ENCODE measurements around the gene EFCAB9.
A peak's percentile ranks its signal among the peaks of the same experiment; 100 is the strongest.
"Not testable (repeated sequence)": the region's sequence is repeated elsewhere in the genome, so short reads cannot be mapped to it uniquely, and the experiment has no call there.

EFCAB9 gene

DNA sequence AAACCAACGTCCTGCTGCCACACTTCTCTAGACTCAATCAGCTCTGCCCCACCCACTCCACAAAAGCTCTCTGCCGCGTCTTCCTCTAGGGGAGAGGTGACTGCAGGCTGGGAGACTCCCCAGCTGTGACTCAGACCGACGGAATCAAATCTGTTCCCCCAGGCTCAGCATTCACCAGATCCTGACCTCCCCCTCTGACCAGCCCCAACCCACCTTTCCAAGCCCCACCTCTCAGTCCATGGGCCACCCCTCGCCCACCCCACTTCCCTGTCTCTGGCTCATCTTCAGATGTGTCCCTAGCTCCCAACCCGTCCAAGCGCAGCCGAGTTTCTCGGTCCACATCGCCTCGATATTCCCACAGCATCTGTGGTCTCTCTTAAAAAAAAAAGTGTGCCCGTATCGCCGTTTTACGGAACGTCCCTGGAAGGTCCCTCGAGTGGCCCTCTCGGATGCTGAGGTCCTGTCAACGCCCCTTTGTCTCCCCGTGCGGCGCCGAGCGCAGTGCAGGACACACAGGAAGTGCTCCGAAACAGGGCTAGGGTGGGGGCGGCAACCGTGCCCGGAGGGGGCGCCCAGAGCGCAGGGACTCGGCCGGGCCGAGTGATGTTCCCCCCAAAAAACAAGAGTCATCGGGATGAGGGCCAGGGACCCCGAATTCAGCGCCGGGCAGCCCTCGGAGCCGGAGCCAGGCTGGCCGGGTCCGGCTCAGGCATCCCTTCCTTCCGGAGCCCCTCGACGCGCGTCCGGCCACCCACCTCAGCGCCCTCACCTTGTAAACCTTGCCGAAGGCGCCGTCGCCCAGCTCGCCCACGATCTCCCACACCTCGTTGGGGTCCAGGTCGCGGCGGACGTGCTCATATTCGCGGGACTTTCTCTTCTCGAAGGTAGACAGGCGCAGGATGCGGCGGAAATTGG lies 6.6 kb upstream of the EFCAB9 start:
- FAIRE-seq (no peak), DNase-seq (ENCODE audit: insufficient read length, low spot score) (peak; percentile 69)

DNA sequence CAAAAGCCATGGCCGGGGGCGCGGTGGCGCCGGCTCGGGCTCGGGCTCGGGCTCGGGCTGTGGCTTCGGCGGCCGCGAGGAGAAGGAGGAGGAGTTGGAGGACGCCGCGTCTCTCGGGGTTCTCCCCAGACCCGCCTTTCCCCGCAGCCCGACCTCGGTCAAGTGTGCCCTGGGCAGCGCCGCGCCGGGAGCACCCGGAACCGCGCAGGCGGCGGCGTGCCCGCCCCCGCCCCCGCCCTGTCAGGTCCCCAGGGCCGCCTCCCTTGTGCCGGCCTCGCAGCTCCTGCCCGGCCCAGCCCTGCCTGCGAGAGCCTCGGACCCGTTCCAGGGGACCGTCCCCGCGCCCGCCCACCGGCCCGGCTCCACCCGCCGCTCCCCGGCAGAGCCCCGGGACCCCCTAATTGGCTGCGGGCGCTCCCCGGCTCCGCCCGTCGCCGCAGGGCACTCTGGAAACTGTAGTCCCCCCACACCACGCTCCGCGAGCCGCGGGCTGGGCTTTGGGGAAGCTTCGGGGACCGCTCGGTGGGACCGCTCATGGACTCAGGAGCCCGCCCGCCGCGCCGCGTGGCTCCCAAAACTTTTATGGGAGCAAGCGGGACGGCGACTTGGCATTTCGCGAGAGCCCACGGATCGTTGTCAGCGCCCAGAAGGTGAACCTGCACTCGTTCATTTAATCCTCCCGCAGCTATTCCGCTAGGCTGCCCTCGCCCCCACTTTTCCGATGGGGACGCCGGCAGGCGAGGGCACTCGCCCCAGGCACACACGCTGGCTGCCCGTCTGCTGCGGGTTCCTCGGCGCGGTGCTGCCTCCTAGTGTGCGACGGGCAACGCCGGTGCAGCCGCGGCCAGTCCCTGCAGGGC lies 5.7 kb upstream of the EFCAB9 start, which contains the start of gene STK10:
Gene STK10 (minus strand): TSS at position 192 of the 860 bp plus-strand sequence. CDS start 182 bp downstream, at position 10.
- DNase-seq (ENCODE audit: insufficient read length, low spot score) (peak; percentile 92), FAIRE-seq (peak; percentile 44)

DNA sequence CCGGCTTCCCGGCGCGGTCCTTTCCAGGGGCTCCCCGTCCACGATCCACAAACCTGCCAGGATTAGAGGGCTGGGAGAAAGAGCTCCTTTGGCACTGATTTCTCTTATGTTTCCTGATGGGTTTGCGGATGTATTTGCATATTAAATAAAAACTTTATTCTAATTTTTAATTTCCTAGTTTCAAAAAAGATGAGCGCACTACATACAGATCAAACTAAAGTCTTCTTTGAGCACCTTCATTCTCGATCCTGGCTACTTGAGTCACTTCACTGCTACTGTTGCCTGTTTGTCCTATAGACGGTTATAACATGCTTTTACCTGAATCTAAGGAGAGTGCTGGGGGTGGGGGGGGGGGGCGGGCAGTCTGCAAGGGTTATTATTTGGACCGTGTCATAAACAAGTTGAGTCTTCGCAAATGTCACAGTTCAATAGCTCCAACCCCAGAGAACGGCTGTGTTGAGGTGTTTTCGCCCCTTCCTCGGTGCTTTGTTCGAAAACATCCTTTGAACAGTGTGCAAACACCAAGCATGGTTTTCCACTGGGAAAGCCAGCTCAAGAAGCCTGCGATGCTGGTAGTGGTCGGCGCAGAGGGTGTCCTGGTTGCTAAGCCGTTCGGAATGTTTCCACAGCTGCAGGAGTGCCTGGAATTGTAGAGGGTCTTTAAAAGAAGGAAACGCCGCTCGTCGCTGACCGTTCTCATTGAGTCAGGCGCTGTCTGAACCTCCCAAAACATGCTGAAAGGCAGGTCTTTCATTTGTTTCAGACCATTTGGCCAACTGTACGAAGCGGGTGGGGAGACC lies 4.9 kb upstream of the EFCAB9 start:
- FAIRE-seq, result no peak
- DNase-seq (ENCODE audit: insufficient read length, low spot score), result no peak

DNA sequence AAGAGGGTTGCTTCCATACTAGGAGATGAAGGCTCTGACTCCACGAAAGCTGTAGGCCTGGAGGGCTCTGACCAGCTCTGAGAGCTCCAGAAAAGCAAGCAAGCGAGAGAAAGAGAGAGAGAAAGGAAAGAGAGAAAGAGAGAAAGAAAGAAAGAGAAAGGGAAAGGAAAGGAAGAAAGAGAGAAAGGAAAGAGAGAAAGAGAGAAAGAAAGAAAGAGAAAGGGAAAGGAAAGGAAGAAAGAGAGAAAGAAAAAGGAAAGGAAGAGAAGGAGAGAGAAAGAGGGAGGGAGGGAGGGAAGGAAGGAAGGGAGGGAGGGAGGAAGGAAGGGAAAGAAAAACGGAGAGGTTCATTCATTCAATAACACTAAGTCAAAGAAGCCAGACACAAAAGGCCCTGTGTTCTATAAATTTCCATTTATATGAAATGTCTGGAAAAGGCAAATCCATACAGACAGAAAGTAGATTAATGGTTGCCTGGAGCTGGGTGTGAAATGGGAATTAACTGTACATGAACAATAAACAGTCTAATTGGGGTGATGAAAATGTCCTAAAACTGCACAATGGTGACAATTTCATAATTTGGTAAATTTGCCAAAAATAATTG lies 4.2 kb upstream of the EFCAB9 start:
- DNase-seq (ENCODE audit: insufficient read length, low spot score) (no peak), FAIRE-seq (no peak)

DNA sequence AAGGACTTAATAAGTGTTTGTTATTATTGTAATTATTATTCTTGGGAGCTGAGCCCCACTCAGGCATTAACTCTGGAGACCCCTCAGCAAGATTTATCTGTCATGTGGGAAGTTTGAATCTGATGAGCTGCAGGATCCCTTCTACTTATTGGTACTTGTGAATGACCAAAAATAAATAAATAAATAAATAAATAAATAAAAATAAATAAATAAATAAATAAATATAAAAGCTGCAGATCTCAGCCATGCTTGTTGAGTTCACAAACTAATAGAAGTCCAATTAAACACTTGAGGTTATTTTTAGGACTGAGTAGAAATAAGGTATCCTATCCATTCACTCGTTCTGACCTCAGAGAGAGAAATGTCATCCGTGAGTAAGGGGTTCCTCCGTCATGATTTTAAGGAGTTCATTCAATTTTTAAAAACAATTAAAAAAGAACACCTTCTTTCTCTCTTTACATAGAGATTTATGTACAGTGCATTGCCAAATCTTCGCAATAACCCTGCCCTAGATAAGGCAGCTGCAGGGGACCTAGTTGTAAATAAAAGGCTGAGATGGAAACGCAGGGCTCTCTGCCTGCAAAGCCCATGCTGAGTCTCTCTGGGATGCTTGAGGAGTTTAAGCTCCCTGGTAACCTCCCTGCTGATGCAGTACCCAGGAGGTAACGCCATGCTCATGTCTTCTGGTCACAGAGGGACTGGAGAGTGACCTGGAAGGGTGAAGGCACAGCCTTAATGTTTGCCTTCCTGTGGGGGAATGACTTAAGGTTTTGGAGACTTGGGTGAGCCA lies 1.2 kb downstream of the EFCAB9 start:
- DNase-seq (ENCODE audit: insufficient read length, low spot score), result no peak
- FAIRE-seq, result no peak

DNA sequence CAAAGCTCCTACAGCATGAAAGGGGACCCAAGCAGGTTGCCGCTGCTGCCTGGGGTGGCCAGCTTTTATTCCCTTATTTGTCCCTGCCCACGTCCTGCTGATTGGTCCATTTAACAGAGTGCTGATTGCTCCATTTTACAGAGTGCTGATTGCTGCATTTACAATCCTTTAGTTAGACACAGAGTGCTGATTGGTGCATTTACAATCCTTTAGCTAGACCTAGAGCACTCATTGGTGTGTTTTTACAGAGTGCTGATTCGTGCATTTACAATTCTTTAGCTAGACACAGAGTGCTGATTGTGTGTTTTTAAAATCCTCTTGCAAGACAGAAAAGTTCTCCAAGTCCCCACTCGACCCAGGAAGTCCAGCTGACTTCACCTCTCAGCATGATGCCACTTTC lies 3.8 kb downstream of the EFCAB9 start:
- not testable (repeated sequence) for FAIRE-seq

DNA sequence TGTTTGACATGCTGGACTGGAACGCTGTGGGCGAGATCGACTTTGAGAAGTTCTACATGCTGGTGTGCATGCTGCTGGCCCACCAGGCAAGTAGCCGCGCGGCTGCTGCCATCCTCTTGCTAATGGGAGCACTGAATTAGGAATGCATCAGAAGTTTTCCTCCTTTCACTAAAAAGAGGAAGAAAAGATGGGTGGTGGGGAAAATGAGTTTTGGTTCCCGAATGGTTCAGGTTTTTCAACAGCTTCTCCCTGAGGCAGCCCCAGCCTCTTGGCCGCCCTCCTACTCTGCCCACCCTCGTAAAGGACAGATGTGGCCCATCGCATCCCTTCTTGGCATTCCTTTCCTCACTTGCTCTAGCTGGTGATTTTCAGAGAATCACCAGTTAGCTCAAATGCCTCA lies 5.5 kb downstream of the EFCAB9 start:
- DNase-seq (ENCODE audit: insufficient read length, low spot score), result no peak
- FAIRE-seq, result no peak

More for the DNA sequence above, 3.8 kb downstream of the EFCAB9 start:
- DNase-seq (ENCODE audit: insufficient read length, low spot score), result not testable (repeated sequence)

DNA sequence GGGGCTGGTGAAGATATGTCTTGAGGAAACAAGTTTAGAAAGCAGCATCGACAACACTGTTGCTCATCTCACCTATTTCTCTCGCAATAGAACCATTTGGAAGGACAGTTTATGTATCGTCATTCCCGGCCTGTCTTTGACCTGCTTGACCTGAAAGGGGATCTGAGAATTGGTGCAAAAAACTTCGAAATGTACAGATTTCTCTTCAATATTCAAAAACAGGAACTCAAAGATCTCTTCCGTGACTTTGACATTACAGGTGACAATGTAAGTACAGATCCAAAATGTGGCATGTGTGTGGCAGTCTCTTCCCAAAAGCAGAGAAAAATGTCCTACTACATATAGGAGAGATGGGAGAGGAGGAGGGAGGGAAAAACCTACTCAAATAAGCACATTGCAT lies 6.5 kb downstream of the EFCAB9 start:
- DNase-seq (ENCODE audit: insufficient read length, low spot score) (no peak), FAIRE-seq (no peak)

DNA sequence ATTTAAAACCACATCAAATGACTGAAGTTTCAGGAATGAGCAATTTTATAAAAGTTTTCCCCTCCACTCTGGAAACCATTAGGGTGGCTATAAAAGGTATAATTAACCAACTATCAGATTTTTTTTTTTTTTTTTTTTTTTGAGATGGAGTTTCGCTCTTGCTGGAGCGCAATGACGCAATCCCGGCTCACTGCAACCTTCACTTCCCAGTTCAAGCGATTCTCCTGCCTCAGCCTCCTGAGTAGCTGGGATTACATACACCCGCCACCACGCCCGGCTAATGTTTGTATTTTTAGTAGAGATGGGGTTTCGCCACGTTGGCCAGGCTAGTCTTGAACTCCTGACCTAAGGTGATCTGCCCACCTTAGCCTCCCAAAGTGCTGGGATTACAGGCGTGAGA lies 12.0 kb downstream of the EFCAB9 start:
- not testable (repeated sequence) for FAIRE-seq; DNase-seq (ENCODE audit: insufficient read length, low spot score)

DNA sequence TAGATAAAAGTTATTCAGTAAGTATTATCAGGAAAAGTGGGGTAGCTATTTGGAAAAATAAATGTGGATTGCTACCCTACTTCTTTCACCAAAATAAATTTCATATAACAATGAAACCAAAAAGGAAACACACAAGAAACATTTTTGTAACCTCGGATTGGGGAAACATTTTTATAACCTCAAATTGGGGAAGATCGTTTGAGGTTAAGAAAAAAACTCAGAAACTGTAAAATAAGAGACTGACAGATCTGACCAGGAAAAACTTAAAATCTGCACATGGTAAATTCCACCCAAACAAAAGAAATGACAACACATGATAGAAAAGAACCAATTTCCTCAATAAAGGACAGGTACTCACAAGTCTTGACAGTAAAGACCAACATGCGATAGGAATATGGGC lies 13.5 kb downstream of the EFCAB9 start:
- FAIRE-seq, result no peak
- DNase-seq (ENCODE audit: insufficient read length, low spot score), result no peak

DNA sequence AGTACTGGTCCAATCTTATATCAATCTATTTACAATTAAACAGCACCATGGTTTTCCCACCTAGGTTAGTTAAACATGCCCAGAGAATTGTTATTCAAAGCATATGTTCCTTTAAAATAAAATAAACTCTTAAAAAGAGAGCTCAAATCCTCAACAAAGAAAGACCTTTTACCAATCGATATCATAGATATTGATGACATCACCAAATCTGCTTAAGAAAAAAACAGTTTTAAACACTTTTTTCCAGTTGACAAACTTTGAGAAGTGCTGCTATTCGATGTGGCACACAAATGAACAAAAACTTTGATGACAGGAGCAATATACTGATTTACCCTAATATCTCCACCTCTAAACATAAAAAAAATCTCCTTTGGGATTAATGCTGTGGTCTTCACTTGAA lies 15.7 kb downstream of the EFCAB9 start:
- DNase-seq (ENCODE audit: insufficient read length, low spot score) (no peak), FAIRE-seq (no peak)

DNA sequence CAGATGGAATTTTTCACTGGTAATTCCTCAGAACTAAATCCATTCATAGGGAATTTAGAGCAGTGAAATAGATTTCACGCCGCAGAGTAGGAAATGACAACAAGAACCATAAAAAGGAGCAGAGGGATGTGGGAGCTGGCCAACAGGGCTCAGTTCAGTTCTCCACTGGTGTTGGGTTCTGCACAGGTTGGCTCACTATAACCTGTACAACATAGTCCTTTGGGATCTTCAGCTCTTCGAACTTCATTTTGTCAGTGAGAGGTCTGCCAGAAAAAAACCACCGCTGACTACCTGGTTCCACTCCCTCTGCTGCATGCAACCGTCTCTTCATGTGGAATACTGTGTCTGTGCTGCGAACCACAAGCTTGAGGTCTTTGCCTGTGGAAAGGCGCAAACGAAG lies 17.7 kb downstream of the EFCAB9 start:
- no peak for DNase-seq (ENCODE audit: insufficient read length, low spot score)
- no peak for FAIRE-seq

DNA sequence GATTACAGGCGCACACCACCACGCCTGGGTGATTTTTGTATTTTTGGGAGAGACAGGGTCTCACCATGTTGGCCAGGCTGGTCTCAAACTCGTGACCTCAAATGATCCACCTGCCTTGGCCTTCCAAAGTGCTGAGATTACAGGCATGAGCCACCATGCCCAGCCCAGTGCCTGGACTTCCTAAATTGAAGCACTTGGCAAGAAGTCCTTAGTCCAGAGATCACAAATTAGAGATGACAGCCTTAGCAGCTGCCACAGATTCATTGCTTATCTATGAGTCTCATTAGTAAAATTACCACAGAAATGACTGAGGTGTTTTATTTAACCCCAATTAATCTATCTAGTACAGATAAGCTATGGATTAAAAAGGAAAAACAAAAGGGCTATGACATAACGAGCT lies 19.2 kb downstream of the EFCAB9 start:
- DNase-seq (ENCODE audit: insufficient read length, low spot score) (no peak), FAIRE-seq (no peak)

DNA sequence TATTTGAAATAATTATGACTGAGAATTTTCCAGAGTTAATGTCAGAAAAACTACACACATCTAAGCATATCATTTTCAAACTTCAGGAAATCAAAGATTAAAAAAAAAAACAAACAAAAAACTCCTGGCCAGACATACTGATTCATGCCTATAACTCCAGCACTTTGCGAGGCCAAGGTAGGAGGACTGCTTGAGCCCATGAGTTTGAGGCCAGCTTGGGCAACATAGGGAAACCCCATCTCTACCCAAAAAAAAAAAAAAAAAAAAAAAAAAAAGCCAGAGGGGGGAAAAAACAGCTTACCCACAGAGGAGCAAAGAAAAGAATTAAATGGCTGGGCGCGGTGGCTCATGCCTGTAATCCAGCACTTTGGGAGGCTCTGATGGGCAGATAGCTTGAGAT lies 22.4 kb downstream of the EFCAB9 start:
- DNase-seq (ENCODE audit: insufficient read length, low spot score), result no peak
- FAIRE-seq, result no peak

DNA sequence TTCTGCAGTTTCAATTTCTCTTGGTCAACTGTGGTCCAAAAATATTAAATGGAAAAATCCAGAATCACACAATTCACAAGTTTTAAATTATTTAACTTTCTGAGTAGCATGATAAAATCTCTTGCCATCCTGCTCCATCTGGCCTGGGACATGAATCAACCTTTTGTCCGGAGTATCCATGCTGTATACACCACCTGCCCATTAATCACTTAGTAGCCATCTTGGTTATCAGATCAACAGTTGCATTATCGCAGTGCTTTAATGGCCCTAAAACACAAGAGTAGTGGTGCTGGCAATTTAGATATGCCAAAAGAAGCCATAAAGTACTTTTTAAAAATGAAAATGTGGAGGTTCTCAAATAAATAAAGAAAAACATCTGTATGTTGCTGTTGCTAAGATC lies 25.3 kb downstream of the EFCAB9 start:
- DNase-seq (ENCODE audit: insufficient read length, low spot score) (no peak), FAIRE-seq (no peak)

DNA sequence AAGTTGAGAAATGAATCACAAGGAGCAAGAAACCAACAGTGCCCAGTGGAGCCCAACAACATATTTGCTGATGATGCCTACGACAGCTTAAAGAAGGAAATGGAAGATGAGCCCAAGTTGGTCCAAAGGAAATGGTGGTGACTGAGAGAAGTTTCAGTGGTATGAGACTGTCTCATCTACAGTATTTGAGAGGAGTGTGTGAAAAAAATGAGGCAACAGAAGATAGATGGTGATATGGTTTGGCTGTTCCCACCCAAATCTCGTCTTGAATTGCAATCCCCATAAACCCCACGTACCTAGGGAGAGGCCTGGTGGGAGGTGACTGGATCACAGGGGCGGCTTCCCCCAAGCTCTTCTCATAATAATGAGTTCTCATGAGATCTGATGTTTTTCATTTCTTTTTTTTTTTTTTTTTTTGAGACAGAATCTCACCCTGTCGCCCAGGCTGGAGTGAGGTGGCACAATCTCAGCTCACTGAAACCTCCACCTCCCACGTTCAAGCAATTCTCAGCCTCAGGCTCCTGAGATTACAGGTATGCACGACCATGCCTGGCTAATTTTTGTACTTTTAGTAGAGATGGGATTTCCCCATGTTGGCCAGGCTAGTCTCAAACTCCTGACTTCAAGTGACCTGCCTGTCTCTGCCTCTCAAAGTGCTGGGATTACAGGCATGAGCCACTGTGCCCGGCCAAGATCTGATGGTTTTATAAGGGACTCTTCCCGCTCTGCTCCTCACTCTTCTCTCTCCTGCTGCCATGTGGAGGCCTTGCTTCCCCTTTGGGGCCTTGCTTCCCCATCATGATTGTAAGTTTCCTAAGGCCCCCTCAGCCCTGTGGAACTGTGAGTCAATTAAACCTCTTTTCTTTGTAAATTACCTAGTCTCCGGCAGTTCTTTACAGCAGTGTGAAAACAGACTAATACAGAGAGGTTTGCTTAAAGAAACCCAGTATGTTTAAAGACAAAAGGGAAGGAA lies 30.2 kb downstream of the EFCAB9 start:
- FAIRE-seq, result no peak

DNA sequence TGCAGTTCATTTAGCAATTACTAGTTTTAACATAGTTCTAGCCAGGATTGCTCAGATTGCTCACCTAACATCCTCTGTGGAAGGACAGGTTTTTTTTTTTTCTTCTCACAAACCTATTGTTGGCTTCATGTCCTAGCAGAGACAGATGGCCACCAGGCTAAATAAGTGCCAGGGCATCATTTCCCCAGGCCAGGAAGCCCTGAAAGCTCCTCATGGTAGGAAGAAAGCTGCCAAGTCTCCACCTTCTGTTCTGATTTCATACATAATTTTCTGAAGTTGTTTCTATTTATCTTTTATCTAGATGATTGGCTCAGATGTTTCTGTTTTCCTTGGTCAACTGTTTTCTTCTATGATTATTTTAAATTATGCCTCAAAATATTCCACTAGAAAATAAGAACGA lies 31.0 kb downstream of the EFCAB9 start:
- DNase-seq (ENCODE audit: insufficient read length, low spot score) (no peak), FAIRE-seq (no peak)

More for the DNA sequence above, 30.2 kb downstream of the EFCAB9 start:
- DNase-seq (ENCODE audit: insufficient read length, low spot score), result no peak

DNA sequence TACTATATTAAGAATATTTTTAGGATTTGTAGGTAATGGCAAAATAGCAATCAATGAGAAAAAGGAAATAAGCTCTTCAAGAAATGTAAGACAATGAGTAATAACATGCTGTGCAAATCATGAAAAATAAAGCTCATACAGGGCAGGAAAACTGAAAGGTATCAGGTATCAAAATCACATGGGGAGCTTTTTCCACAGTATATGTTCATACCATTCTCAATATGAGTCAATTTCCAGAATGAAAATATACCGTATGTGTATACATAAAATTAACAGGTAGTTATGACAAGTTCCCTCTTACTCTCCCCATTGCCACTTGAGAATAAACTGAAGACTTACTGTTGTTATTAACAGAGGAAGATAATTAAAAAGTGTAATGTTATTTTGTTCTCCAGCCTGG lies 35.9 kb downstream of the EFCAB9 start:
- FAIRE-seq, result no peak
- DNase-seq (ENCODE audit: insufficient read length, low spot score), result no peak
